Dendritic cell treated with granulocyte-macrophage colony-stimulating factor and Interleukin-4, amounts not matched to agents 40 ng/mL and 50 ng/mL, for 4 days (primary cell): Measurements from ENCODE around the gene GIT1.
"Not testable (repeated sequence)": the region's sequence is repeated elsewhere in the genome, so short reads cannot be mapped to it uniquely, and the experiment has no call there.

Source experiments
- H3K27ac Mint-ChIP-seq: one replicate; pipeline ENCODE4 v1.8.0; 2022; ENCODE audit warnings: mild to moderate bottlenecking, mixed read lengths
- H3K27me3 Mint-ChIP-seq: one replicate; pipeline ENCODE4 v1.8.0; 2022; ENCODE audit warnings: mild to moderate bottlenecking, mixed read lengths
- H3K36me3 Mint-ChIP-seq: one replicate; pipeline ENCODE4 v1.8.0; 2022; ENCODE audit warnings: low read depth, mixed read lengths
- H3K4me1 Mint-ChIP-seq: one replicate; pipeline ENCODE4 v1.8.0; 2022; ENCODE audit warnings: low read depth, mixed read lengths
- H3K4me3 Mint-ChIP-seq: one replicate; pipeline ENCODE4 v1.8.0; 2022; ENCODE audit warnings: mild to moderate bottlenecking, moderate library complexity, mixed read lengths
- H3K9me3 Mint-ChIP-seq: one replicate; pipeline ENCODE4 v1.8.0; 2022; ENCODE audit warnings: mixed read lengths
- intact Hi-C: fragments of 100-400 bp; cut with micrococcal nuclease; formaldehyde crosslinking; loops from one replicate; pipeline ENCODE4 v1.15.0; 2022

The GIT1 gene

DNA sequence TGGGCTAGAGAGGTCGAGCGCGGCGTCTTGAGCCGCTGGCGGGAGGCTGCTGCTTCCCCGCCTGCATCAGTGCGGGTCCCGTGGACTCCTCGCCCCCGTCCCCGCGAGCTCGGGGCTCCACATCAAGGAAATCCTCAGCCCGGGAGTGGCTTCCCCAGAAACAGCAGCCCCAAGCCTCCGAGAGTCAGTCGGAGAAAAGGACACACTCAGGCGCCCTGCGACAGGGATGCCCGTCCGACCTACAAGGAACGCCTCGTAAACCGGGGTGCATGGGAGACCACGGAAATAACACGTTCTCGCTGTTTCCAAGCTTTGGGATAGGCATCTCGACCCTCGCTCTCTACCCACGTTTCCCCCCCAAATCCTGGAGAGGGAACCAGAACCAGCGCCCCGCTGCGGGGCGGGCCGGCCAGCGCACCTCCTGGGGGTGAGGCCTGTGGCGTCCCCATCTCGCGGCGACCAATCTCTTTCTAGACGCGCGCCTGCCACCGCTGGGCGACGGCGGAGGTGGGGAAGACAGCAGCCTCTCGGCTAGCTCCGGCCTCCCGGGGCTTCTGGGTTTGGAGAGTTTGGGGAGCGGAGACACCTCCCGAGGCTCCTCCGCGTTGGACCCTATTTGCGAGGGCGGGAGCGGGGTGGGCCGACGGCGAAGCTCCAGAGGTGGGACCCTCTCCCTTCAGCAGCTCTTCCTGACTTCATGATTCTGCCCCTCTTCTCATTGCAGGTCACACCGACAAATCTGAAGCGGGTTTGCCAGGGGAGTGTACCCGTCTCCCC is 21.7 kb downstream of the GIT1 start:
- Mint-ChIP-seq H3K27me3 (no peaks in the 10 kb centered on the region), H3K9me3 (no peaks in the 10 kb centered on the region), H3K4me3 (peak overlapping the region; percentile 98), H3K4me1 (peaks cover 60% of the 10 kb centered on the region), H3K36me3 (peaks cover 68% of the 10 kb centered on the region), H3K27ac (peak overlapping the region; percentile 95)
- intact Hi-C loops: loop anchor here (10.0 kb wide), 2 partner anchors 47 to 173 kb away; partner anchors contain the start of gene TAOK1

DNA sequence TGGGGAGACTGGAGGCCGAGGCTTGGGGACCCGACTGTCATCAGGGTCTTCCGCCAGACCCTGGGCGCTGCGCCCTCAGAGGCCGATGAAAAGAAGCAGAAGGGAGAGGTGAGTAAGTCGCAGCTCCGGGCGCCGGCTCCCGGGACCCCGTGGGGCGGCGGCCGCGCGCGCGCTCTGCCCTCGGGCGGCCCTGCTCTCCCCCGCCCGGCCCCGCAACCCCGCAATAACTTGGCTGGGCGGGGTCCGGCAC is 22.2 kb downstream of the GIT1 start:
- Mint-ChIP-seq H3K4me3 (peak overlapping the region; percentile 98), H3K9me3 (no peaks in the 10 kb centered on the region), H3K4me1 (peaks cover 65% of the 10 kb centered on the region), H3K27ac (peak overlapping the region; percentile 95), H3K27me3 (no peaks in the 10 kb centered on the region), H3K36me3 (peaks cover 70% of the 10 kb centered on the region)
- intact Hi-C loops: loop anchor here (10.0 kb wide), 2 partner anchors 48 to 172 kb away; partner anchors contain the start of gene TAOK1

DNA sequence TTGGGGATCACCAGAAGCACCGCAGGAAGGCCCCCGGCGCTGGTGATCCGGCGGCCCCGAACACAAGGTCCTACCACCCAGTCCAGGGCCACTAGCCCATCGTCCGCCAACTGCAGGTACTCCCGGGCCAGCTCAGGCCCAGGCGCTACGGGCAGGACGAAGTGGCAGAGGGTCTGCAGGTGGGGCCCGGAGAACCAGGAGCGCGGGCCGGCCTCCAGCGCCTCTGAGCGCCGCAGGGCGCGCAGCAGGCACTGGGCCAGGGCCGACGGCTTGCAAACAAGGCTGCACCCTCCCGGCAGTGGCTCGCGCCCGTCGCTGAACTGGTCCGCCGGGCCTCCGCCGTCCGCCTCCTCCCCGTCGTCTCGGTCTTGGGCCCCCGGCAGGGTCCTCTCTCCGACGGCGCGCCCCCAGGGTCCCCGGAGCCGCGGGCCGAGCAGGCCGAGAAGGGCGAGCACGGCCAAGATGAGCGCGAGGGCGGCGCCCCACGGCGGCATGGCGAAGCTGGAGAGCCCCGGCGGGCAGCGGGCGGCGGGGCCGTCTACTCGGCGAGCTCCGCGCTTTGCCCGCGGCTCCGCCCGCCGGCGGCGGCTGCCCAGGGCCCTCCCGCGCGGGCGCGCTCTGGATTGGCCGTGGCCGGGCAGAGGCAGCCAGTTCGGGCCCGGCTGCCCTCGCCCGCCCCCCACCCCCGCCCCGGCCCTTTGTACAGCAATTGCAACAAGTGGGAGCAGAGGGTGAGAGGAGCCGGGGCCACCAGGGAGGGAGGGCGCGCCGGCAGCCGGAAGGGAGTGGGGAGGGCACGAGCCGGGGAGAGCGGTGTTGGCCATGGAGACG is 22.8 kb downstream of the GIT1 start, which contains the start of gene ABHD15:
ABHD15 (minus strand) TSS at position 565 of the 831 bp plus-strand sequence; CDS start at position 494, 71 bp downstream.
- no peaks in the 10 kb centered on the region for H3K27me3 Mint-ChIP-seq
- peaks cover 70% of the 10 kb centered on the region for H3K36me3 Mint-ChIP-seq
- intact Hi-C loops: loop anchor here (10.0 kb wide), 2 partner anchors 48 to 172 kb away; partner anchors contain the start of gene TAOK1
- peak within 1 kb of the TSS; percentile 95 for H3K27ac Mint-ChIP-seq
- peak within 1 kb of the TSS; percentile 98 for H3K4me3 Mint-ChIP-seq
- peaks cover 69% of the 10 kb centered on the region for H3K4me1 Mint-ChIP-seq
- no peaks in the 10 kb centered on the region for H3K9me3 Mint-ChIP-seq

DNA sequence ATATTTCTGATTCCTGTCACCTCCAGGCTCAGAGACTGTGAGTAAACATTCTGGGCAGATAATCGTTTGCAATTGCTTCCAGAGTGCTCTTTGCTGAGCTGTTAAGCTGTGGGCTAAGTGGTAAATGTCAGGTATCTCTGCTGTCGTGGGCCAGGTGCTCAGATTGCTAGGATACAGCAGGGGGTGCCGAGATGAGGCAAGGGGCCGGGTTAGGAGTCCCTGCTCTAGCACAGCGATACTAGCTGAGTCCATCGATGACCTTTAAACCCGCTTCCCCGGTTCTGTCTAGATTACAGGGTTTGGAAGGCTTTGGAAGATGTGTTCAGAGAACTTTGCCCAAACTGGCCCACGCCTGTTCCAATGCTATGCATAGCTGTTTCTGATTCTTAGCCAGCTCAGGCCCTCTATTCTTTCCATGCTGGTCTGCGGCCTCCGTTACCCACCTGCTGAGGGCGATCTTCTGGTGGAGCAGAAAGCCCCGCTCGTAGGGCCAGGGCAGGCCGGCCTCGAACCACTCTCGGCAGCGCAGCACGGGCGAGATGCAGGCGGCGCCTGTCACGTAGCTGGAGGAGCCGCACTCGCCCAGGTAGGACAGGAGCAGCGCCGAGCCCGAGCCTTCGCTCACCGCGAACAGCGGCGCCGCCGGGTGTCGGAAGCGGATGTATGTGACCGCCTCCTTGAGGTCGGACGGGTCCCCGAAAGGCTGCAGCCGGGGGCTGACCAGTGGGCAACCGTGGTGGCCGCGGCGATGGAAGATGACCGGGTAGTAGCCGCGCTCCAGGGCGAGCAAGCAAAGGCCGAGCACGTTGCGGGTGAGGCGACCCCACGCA is 23.6 kb downstream of the GIT1 start:
- peaks cover 69% of the 10 kb centered on the region for H3K4me1 Mint-ChIP-seq
- peak overlapping the region; percentile 98 for H3K4me3 Mint-ChIP-seq
- peak overlapping the region; percentile 95 for H3K27ac Mint-ChIP-seq
- peaks cover 63% of the 10 kb centered on the region for H3K36me3 Mint-ChIP-seq
- intact Hi-C loops: loop anchor here (10.0 kb wide), 2 partner anchors 49 to 171 kb away; partner anchors contain the start of gene TAOK1
- H3K27me3 Mint-ChIP-seq: no peaks in the 10 kb centered on the region
- H3K9me3 Mint-ChIP-seq: no peaks in the 10 kb centered on the region

DNA sequence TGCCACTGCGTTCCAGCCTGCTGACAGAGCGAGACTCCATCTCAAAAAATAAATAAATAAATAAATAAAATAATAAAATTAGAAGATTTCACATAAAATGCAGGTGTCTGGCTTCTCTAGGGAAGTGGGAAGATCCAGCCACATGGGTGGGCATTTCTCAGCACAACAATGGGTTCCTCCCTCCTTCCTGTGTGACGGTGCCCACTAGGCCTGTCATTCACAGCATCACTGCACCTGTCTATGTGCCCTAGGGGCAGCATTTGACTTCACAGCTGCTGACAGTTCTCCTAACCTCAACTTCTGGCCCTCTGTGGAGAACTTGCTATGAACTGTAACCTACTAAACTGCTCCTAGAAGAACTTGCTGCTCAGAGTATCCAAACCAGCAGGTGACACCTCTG is 25.6 kb downstream of the GIT1 start:
- intact Hi-C loops: loop anchor here (10.0 kb wide), 2 partner anchors 51 to 169 kb away; partner anchors contain the start of gene TAOK1
- peaks cover 51% of the 10 kb centered on the region for H3K36me3 Mint-ChIP-seq
- no peak overlapping the region for H3K27ac Mint-ChIP-seq
- no peaks in the 10 kb centered on the region for H3K27me3 Mint-ChIP-seq
- peaks cover 75% of the 10 kb centered on the region for H3K4me1 Mint-ChIP-seq
- H3K9me3 Mint-ChIP-seq: no peaks in the 10 kb centered on the region
- H3K4me3 Mint-ChIP-seq: no peak overlapping the region

DNA sequence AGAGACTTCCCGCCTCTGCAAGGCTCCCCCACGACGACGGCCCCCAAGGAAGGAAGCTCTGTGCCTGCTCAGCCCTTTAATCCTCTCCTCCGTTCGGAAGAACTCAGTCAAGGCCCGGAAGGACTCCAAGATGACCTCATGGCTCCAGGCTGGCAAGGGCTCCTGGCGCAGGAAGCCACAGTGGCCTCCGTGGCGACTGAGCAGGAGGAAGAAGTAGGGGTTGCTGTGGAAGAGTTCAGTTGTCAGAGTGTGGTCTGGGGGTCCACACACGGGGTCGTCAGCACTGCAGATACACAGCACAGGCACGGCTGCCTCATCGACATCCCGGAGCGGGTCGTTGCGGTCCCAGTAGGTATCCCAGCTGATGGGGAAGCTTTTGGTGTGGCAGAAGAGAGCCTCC is 26.8 kb downstream of the GIT1 start:
- Mint-ChIP-seq H3K4me3 (peak overlapping the region; percentile 4), H3K36me3 (peaks cover 39% of the 10 kb centered on the region), H3K27ac (peak overlapping the region; percentile 88), H3K4me1 (peaks cover 67% of the 10 kb centered on the region), H3K9me3 (no peaks in the 10 kb centered on the region), H3K27me3 (no peaks in the 10 kb centered on the region)
- intact Hi-C loops: loop anchor here (10.0 kb wide), 2 partner anchors 52 to 168 kb away; partner anchors contain the start of gene TAOK1

DNA sequence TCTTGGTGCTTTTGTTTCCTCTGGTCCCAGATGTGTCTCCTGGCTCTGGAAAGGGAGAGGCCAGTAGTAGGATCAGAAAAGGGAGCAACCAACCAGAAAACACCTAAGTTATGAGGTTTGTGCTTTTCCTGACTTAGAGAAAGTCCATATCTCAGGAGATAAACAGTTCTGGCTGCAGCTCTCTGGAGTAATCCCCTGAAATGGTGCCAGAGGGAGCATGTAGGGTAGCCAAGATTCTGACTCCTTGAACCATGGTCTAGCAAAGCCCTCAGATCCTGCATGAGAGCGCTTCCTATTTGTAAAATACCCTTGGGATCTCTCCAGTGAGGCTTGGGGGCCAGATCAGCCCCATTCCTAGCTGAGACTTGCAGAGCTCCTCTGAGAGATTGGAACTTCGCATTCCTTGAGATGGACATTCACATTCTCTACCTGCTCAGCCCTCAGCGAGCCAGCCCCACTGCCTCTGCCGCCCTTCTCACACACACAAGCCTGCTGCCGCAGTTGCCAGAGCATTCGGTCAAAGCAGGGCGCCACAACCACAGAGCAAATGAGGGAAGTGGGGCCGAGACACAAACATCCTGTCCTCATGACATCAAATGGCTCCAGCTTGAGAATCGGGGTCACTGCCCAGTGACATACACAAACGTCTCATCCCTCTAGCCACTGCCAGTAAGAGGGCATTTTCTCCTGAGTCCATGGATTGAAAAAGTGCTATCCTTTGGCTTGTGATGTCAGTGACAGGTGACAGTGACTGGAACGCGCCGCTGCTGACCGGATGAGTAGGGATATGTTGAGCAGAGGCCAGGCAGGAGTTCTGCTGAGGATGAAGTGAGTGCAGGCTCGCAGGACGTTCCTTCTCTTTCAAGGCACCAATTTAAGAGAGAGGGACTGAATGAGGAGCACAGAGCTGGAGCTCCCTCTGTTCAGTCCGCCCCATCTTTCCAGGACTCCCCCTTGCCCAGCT is 27.6 kb downstream of the GIT1 start:
- Mint-ChIP-seq H3K27ac (peak overlapping the region; percentile 88), H3K4me1 (peaks cover 67% of the 10 kb centered on the region), H3K9me3 (no peaks in the 10 kb centered on the region), H3K27me3 (no peaks in the 10 kb centered on the region), H3K4me3 (peak overlapping the region; percentile 58), H3K36me3 (peaks cover 31% of the 10 kb centered on the region)
- intact Hi-C loops: loop anchor here (10.0 kb wide), 2 partner anchors 53 to 167 kb away; partner anchors contain the start of gene TAOK1

DNA sequence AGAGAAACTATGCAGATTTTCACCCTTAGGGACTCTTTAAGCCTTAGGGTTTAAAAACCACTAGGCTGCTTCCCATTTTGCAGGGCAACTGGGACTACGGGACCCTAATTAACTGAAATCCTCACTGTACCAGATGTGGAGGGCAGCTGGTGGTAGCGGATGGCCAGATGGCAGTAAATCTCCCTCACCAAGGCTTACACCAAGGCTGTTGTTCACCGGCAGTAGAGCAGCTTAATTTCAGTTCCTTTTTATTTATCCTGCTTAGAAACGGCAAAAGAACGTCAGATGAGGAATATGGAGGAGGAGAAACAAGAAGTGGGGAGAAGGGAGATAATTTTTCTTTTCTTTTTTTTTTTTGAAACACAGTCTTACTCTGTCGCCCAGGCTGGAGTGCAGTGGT is 29.1 kb downstream of the GIT1 start:
- Mint-ChIP-seq H3K27me3 (no peaks in the 10 kb centered on the region), H3K27ac (peak overlapping the region; percentile 88), H3K4me1 (peaks cover 57% of the 10 kb centered on the region), H3K9me3 (no peaks in the 10 kb centered on the region), H3K4me3 (peak overlapping the region; percentile 56), H3K36me3 (peaks cover 24% of the 10 kb centered on the region)
- intact Hi-C loops: loop anchor here (10.0 kb wide), 2 partner anchors 54 to 166 kb away; partner anchors contain the start of gene TAOK1

DNA sequence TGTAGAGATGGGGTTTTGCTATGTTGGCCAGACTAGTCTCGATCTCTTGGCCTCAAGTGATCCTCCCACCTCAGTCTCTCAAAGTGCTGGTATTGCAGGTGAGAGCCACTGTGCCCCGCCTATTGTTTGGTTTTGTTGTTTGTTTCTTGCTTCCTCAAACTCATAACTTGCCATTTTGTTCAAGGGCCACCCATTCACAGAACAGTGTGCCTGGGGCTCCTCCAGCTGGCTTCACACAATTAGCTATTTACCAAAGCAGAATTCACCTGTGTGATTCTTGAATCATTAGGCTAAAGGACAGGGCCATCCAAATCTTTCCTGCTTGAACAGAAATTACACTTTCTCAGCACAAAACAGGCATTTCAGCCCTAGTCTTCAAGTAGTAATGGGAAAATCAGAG is 29.8 kb downstream of the GIT1 start:
- H3K36me3 Mint-ChIP-seq: peaks cover 24% of the 10 kb centered on the region
- H3K4me3 Mint-ChIP-seq: no peak overlapping the region
- no peaks in the 10 kb centered on the region for H3K9me3 Mint-ChIP-seq
- peaks cover 61% of the 10 kb centered on the region for H3K4me1 Mint-ChIP-seq
- intact Hi-C loops: loop anchor here (10.0 kb wide), 2 partner anchors 55 to 165 kb away; partner anchors contain the start of gene TAOK1
- peak overlapping the region; percentile 88 for H3K27ac Mint-ChIP-seq
- no peaks in the 10 kb centered on the region for H3K27me3 Mint-ChIP-seq

DNA sequence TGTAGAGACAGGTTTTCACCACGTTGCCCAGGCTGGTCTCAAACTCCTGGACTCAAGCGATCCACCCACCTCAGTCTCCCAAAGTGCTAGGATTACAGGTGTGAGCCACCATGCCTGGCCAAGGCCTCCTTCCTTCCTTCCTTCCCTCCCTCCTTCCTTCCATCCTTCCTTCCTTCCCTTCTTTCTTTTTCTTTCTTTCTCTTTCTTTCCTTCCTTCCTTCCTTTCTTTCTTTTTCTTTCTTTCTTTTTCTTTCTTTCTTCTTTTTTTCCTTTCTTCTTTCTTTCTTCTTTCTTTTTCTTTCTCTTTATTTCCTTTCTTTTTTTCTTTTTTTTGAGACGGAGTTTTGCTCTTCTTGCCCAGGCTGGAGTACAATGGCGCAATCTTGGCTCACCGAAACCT is 31.3 kb downstream of the GIT1 start:
- intact Hi-C loops: not testable (repeated sequence)

DNA sequence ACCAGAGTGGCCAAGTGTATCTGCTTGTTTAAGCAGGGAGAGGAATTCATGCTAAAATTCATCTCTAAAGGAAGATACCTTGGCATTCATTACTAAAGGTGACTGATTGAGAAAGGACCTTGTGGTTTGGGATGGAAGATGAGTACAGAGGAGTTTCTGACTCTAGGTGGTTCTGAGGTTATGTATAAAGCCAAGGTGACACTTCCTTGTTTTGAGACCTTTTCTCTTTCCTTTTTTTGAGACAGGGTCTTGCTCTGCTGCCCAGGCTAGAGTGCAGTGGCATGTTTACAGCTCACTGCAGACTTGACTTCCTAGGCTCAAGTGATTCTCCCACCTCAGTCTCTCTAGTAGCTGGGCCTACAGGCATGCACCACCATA is 31.7 kb downstream of the GIT1 start:
- intact Hi-C loops: no loop called here
- no peaks in the 10 kb centered on the region for H3K27me3 Mint-ChIP-seq
- peaks cover 46% of the 10 kb centered on the region for H3K4me1 Mint-ChIP-seq
- H3K4me3 Mint-ChIP-seq: no peak overlapping the region
- H3K36me3 Mint-ChIP-seq: peaks cover 12% of the 10 kb centered on the region
- no peaks in the 10 kb centered on the region for H3K9me3 Mint-ChIP-seq
- H3K27ac Mint-ChIP-seq: peak overlapping the region; percentile 49

More for the DNA sequence above, 31.3 kb downstream of the GIT1 start:
- peak overlapping the region; percentile 49 for H3K27ac Mint-ChIP-seq
- H3K4me3 Mint-ChIP-seq, H3K9me3 Mint-ChIP-seq, H3K27me3 Mint-ChIP-seq: not testable (repeated sequence)
- peaks cover 50% of the 10 kb centered on the region for H3K4me1 Mint-ChIP-seq
- peaks cover 16% of the 10 kb centered on the region for H3K36me3 Mint-ChIP-seq

DNA sequence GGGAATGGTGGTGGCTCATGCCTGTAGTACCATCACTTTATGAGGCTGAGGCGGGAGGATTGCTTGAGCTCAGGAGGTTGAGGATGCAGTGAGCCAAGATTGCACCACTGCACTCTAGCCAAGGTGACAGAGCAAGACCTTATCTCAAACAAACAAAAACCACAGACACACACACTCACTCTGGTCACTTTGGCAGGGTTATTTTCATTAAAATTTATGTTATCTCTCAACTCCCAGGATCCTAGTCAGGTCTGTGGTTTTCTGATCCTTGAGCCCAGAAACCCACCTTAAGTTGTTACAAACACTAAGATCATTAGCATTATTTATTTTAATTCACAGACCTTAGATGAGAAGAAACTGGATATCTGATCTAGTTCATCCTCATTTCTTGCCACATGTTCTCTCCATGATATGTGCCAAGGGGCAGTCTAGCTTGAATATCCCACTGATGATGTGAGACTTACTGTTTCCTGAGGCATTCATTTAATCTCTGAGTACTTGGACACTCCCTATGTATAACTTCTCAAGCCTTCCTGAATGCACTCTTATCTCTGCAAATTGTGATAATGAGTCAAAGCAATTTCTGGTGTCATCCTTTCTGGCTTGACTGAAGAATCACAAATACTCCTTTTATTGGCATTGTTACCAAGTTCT is 32.2 kb downstream of the GIT1 start:
- no peak overlapping the region for H3K27ac Mint-ChIP-seq
- intact Hi-C loops: no loop called here
- H3K4me3 Mint-ChIP-seq: no peak overlapping the region
- no peaks in the 10 kb centered on the region for H3K9me3 Mint-ChIP-seq
- H3K27me3 Mint-ChIP-seq: no peaks in the 10 kb centered on the region
- peaks cover 41% of the 10 kb centered on the region for H3K4me1 Mint-ChIP-seq
- H3K36me3 Mint-ChIP-seq: peaks cover 7% of the 10 kb centered on the region
